ENCODE measurements around the gene FBL.
A peak's percentile ranks its signal among the peaks of the same experiment; 100 is the strongest.
"Not testable (repeated sequence)": the region's sequence is repeated elsewhere in the genome, so short reads cannot be mapped to it uniquely, and the experiment has no call there.

Gene FBL

DNA sequence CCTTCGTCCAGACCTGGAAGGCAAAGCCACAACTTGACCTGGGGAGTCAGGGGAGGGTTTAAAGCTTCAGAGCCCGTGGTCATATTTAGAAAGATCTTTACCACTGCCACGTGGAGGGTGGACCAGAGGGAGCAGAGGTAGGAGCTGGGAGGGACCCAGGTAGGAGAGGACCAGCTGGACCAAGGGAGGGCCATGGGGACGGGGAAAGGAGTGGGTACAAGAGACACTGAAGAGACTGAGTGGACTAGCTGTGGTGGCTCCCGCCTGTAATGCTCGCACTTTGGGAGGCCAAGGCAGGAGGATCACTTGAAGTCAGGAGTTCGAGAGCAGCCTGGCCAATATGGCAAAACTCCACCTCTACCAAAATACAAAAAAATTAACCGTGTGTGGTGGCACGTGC is 38.5 kb upstream of the FBL start:
- H3K4me3 Mint-ChIP-seq; H3K9me3 Mint-ChIP-seq; H3K27me3 Mint-ChIP-seq (ENCODE audit: low read depth, poor library complexity); H3K36me3 Mint-ChIP-seq (ENCODE audit: low read depth); H3K4me1 Mint-ChIP-seq; DNase-seq; H3K27ac Mint-ChIP-seq: not testable (repeated sequence)

DNA sequence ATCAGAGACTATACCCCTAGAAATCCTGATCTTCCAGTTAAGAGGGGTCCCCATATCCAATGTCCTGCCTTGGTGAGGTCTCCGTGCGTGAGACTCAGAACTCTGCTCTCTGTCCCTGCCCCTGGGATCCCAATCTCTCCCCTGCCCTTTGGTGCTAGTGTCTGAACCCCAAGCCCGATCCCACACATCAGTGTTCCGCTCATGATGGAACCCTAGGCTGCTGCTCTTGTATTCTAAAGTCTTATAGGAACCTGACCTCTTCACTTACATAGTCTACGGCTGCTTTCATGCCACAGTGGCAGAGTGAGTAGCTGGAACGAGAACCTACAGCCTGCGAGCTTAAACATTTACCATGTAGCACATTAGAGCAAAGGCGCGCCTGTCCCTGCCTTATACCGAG is 36.5 kb upstream of the FBL start:
- H3K9me3 Mint-ChIP-seq; DNase-seq; H3K4me3 Mint-ChIP-seq; H3K4me1 Mint-ChIP-seq; H3K27me3 Mint-ChIP-seq (ENCODE audit: low read depth, poor library complexity); H3K36me3 Mint-ChIP-seq (ENCODE audit: low read depth); H3K27ac Mint-ChIP-seq: not testable (repeated sequence)

DNA sequence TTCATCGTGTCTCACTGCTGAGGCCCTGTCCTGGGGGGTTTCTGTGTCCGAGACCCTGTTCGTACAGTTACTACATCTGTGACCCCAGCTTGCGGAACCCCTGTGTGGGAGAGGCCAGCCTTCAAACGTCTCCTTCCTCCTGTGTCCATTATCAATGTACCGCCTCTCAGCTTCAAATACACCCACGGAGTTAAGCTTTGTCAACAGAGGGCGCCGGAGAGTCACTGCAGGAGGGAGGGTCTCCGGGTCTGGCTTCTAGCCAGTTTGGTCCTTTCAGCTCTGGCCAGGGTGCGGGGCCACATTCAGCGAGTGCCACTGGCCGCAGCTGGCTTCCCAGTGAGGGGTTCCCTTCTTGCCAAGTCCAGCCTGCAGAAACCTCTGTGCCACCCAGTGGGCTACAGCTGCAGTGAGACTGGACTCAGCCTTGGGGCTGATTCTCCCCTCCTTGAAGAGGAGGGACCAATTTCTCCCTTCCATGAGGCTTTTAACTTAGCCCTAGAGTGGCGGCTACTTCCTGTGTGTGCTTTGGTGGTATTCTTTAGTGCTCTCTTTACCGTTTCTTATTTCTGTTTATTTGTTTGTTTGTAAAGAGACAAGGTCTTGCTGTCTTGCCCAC is 35.4 kb upstream of the FBL start:
- not testable (repeated sequence) for H3K4me3 Mint-ChIP-seq; H3K27ac Mint-ChIP-seq; H3K9me3 Mint-ChIP-seq; H3K4me1 Mint-ChIP-seq; H3K36me3 Mint-ChIP-seq (ENCODE audit: low read depth); H3K27me3 Mint-ChIP-seq (ENCODE audit: low read depth, poor library complexity)
- TF ChIP-seq, protein P1, sequence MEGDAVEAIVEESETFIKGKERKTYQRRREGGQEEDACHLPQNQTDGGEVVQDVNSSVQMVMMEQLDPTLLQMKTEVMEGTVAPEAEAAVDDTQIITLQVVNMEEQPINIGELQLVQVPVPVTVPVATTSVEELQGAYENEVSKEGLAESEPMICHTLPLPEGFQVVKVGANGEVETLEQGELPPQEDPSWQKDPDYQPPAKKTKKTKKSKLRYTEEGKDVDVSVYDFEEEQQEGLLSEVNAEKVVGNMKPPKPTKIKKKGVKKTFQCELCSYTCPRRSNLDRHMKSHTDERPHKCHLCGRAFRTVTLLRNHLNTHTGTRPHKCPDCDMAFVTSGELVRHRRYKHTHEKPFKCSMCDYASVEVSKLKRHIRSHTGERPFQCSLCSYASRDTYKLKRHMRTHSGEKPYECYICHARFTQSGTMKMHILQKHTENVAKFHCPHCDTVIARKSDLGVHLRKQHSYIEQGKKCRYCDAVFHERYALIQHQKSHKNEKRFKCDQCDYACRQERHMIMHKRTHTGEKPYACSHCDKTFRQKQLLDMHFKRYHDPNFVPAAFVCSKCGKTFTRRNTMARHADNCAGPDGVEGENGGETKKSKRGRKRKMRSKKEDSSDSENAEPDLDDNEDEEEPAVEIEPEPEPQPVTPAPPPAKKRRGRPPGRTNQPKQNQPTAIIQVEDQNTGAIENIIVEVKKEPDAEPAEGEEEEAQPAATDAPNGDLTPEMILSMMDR (IDR thresholded peaks at IDR 0.05): peak; percentile 61
- DNase-seq: peak; percentile 70

DNA sequence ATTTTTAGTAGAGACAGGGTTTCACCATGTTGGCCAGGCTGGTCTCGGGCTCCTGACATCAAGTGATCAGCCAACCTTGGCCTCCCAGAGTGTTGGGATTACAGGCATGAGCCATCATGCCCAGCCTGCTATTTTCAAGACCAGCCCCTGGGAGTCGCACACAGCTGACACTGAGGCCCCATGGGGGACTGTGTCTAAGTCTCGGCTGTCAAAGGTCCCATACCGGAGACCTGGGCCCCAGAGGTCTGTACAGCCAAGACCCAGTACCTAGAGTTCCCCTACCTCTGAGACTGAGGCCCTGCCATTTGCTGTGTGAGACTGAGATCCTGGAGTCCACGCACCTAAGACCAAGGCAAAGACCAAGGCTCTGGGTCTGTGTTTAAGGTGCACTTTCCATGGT is 34.1 kb upstream of the FBL start:
- not testable (repeated sequence) for H3K27me3 Mint-ChIP-seq (ENCODE audit: low read depth, poor library complexity); H3K4me3 Mint-ChIP-seq; H3K9me3 Mint-ChIP-seq; DNase-seq; H3K27ac Mint-ChIP-seq; H3K36me3 Mint-ChIP-seq (ENCODE audit: low read depth); H3K4me1 Mint-ChIP-seq

DNA sequence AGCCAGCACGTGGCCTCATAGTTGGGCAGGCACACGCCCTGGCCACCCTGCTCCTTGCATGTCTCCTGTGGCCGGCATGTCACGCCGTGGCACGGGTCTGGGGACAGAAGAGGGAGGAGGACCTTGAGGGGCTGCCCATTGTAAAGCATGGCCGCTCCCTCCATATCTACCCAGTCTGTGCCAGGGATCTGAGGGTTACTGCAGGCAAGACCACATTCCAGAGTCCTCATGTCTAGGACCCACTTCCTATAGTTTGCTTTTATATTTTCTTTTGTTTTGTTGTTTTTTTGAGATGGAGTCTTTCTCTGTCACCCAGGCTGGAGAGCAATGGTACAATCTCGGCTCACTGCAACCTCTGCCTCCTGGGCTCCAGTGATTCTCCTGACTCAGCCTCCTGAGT is 33.6 kb upstream of the FBL start:
- H3K36me3 Mint-ChIP-seq (ENCODE audit: low read depth); H3K27ac Mint-ChIP-seq; H3K4me1 Mint-ChIP-seq; DNase-seq; H3K27me3 Mint-ChIP-seq (ENCODE audit: low read depth, poor library complexity); H3K9me3 Mint-ChIP-seq; H3K4me3 Mint-ChIP-seq: not testable (repeated sequence)

DNA sequence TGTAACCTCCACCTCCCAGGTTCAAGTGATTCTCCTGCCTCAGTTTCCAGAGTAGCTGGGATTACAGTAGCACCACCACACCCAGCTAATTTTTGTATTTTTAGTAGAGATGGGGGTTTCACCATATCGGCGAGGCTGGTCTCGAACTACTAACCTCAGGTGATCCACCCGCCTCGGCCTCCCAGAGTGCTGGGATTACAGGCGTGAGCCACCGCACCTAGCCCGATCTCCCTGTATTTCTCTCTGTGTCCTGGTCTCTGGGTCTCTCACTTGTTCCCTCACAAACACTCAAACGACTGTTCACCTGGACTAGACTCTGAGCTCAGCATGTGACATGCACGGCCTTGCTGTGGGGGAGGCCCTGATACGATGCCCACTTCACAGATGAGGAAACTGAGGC is 32.7 kb upstream of the FBL start:
- H3K9me3 Mint-ChIP-seq; H3K27ac Mint-ChIP-seq; H3K4me1 Mint-ChIP-seq; H3K36me3 Mint-ChIP-seq (ENCODE audit: low read depth); DNase-seq; H3K4me3 Mint-ChIP-seq: not testable (repeated sequence)
- H3K27me3 Mint-ChIP-seq (ENCODE audit: low read depth, poor library complexity): peaks cover 11% of the 10 kb centered on the region

DNA sequence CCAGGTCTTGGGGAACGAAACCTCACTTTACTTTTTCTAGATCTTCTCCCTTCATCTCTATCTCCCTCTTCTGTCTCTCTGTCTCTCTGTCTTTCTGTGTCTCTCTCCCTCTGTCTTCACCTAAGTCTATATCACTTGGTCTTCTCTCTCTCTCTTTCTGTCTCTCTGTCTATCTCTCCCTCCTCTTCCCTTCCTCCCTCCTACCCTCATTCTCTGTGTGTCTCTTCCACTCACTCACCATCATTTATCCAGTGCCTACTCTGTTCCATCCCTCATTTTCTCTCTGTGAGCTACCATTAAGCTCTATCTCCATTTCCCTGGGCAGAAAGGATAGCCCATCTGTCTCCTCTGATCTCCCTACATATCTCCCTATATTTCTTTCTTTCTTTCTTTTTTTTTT is 32.2 kb upstream of the FBL start:
- no peaks in the 10 kb centered on the region for H3K9me3 Mint-ChIP-seq
- no peak overlapping the region for H3K27ac Mint-ChIP-seq
- H3K36me3 Mint-ChIP-seq (ENCODE audit: low read depth): no peaks in the 10 kb centered on the region
- no peak for DNase-seq
- peaks cover 6% of the 10 kb centered on the region for H3K4me1 Mint-ChIP-seq
- TF ChIP-seq, protein P1 (IDR thresholded peaks at IDR 0.05): no peak
- no peak overlapping the region for H3K4me3 Mint-ChIP-seq
- peaks cover 11% of the 10 kb centered on the region for H3K27me3 Mint-ChIP-seq (ENCODE audit: low read depth, poor library complexity)

DNA sequence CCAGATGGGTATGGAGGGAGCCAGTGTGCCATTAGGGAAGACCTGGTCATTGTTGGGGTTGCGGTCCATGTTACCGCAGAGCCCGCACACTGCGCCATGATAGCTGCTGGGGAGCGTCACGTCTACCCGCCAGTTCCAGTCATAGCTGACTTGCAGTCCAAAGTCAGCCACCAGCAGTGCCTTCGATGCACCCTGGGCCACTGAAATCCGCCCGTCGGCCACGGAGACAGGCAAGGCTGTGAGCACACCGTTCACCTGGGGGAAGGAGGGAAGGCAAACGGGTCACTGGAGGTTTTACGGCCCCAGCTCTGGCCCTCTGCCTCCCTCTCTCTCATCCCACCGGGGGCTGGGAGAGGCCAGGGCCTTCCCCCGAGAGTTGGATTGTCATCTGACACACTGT is 31.8 kb upstream of the FBL start:
- DNase-seq; H3K4me3 Mint-ChIP-seq; H3K4me1 Mint-ChIP-seq; H3K27ac Mint-ChIP-seq; H3K36me3 Mint-ChIP-seq (ENCODE audit: low read depth); H3K9me3 Mint-ChIP-seq: not testable (repeated sequence)
- peaks cover 11% of the 10 kb centered on the region for H3K27me3 Mint-ChIP-seq (ENCODE audit: low read depth, poor library complexity)

DNA sequence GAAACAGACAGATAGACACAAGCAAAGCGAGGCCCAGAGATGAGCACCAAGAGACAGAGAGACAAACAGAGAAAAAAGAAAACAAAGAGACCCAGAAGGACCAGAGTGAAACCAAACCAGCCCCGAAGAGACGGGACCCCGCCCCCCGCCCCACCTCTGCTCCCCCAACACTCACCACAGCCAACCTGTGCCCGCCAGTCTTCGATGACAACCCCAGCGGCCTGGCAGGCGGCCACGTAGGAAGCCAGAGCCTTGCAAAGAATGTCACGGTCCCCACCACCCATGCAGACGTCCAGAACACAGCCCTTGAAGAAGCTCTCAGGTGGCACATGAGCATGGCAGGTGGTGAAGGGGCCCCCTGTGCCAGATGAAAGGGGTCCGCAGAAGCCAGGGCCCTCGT is 31.3 kb upstream of the FBL start:
- not testable (repeated sequence) for H3K27me3 Mint-ChIP-seq (ENCODE audit: low read depth, poor library complexity); H3K36me3 Mint-ChIP-seq (ENCODE audit: low read depth); H3K9me3 Mint-ChIP-seq; H3K4me1 Mint-ChIP-seq; H3K4me3 Mint-ChIP-seq; DNase-seq
- H3K27ac Mint-ChIP-seq: peak overlapping the region; percentile 21

DNA sequence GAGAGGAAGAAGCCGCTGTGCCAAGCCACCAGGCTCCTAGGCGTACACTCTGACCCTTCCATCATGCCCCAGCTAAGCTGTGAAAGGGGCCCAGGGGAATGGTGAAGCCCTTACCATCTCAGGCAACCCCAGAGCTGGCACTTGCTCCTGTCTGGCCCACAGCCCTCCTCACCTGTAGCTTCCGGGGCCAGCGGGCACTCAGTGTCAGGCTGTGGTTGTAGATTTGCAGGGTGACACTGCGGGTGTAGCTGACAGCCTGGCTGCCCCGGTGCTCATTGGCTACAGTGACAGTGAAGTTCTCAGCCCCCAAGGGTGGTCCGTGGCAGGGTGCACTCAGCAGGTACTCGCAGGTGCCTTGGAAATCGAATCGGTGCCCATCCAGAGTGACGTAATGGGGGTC is 30.3 kb upstream of the FBL start:
- not testable (repeated sequence) for H3K36me3 Mint-ChIP-seq (ENCODE audit: low read depth); H3K27ac Mint-ChIP-seq; H3K4me1 Mint-ChIP-seq; H3K27me3 Mint-ChIP-seq (ENCODE audit: low read depth, poor library complexity); H3K4me3 Mint-ChIP-seq; H3K9me3 Mint-ChIP-seq; DNase-seq

DNA sequence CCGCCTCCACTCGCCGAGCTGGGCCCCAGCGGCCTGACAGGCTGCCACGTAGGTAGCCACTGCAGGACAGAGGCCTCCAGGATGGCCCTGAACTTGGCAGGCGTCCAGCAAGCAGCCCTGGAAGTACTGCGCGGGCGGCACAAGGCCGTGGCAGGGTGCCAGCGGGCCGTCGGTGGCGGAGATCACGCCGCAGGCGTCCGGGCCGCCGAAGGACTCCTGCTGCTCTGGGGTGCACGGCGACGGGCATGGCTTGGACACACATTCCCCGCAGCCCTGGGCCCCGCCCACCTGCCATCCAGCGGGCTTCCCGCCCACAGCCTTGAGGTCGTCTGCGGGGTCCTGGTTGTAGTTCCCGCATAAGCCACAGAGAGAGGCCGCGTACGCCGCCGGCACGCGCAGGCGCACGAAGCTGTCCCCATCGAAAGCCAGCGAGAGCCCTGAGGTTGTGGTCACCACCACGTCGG is 29.3 kb upstream of the FBL start:
- H3K27me3 Mint-ChIP-seq (ENCODE audit: low read depth, poor library complexity); H3K4me3 Mint-ChIP-seq; H3K36me3 Mint-ChIP-seq (ENCODE audit: low read depth); H3K27ac Mint-ChIP-seq; H3K4me1 Mint-ChIP-seq; H3K9me3 Mint-ChIP-seq; DNase-seq: not testable (repeated sequence)

All from nephron progenitor cell (in vitro differentiated cells).